Mesothelial cell of epicardium (in vitro differentiated cells): ENCODE results near the gene TADA3. TPM values are rescaled to one million over a fixed set of nuclear protein-coding genes. Genes with fewer than 3 reads are reported as not detected.

Experiments
- DNase-seq, 2 experiments: peaks; one replicate each; pipeline ENCODE4 v3.0.0; 2021; ENCODE audit warnings: low spot score in 2 of 2; ENCODE audit not compliant: unreplicated experiment in 2 of 2
- H3K27ac Mint-ChIP-seq: 2 replicates; pipeline ENCODE4 v1.8.0; 2021; ENCODE audit warnings: mixed read lengths
- H3K27me3 Mint-ChIP-seq: 2 replicates; pipeline ENCODE4 v1.8.0; 2021; ENCODE audit warnings: low read depth, mixed read lengths
- H3K36me3 Mint-ChIP-seq: 2 replicates; pipeline ENCODE4 v1.8.0; 2021; ENCODE audit warnings: mixed read lengths
- H3K4me1 Mint-ChIP-seq: 2 replicates; pipeline ENCODE4 v1.8.0; 2021; ENCODE audit warnings: mixed read lengths
- H3K4me3 Mint-ChIP-seq: 2 replicates; pipeline ENCODE4 v1.8.0; 2021; ENCODE audit warnings: mild to moderate bottlenecking, moderate library complexity, mixed read lengths
- H3K9me3 Mint-ChIP-seq: 2 replicates; pipeline ENCODE4 v1.8.0; 2021; ENCODE audit warnings: mixed read lengths
- CTCF ChIP-seq: fragments of 200-600 bp; sonication (generic); IDR thresholded peaks from one replicate; pipeline ENCODE4 v1.5.0; 2021; ENCODE audit warnings: antibody characterized with exemption; ENCODE audit not compliant: unreplicated experiment
- total RNA-seq: library from RNA; stranded (reverse); gene quantifications from 3 replicates; pipeline ENCODE4 v1.2.1, GENCODE V29; 2021

TADA3 gene
- total RNA-seq, 1 donor from 2014 or later: 67.2 TPM

GRCh38 chr3:9782770-9783169 lies 9.5 kb downstream of the TADA3 start:
- Mint-ChIP-seq H3K27ac (no peak overlapping the region), H3K36me3 (peaks cover 35% of the 10 kb centered on the region), H3K27me3 (no peaks in the 10 kb centered on the region), H3K4me3 (no peak overlapping the region), H3K9me3 (no peaks in the 10 kb centered on the region), H3K4me1 (no peaks in the 10 kb centered on the region)
- no peak for DNase-seq
- TF ChIP-seq CTCF: no peak

- TF ChIP-seq CTCF: no peak
- no peak for DNase-seq
- Mint-ChIP-seq H3K9me3 (no peaks in the 10 kb centered on the region), H3K27ac (no peak overlapping the region), H3K27me3 (no peaks in the 10 kb centered on the region), H3K4me1 (no peaks in the 10 kb centered on the region), H3K4me3 (no peak overlapping the region), H3K36me3 (peaks cover 29% of the 10 kb centered on the region)
Observed at GRCh38 chr3:9781978-9782603, 10.2 kb downstream of the TADA3 start.

- no peak for DNase-seq
- H3K9me3 Mint-ChIP-seq: no peaks in the 10 kb centered on the region
- no peak overlapping the region for H3K27ac Mint-ChIP-seq
- no peak for TF ChIP-seq CTCF
- no peaks in the 10 kb centered on the region for H3K27me3 Mint-ChIP-seq
- H3K4me3 Mint-ChIP-seq: no peak overlapping the region
- H3K36me3 Mint-ChIP-seq: peaks cover 25% of the 10 kb centered on the region
- H3K4me1 Mint-ChIP-seq: no peaks in the 10 kb centered on the region
Observed at GRCh38 chr3:9781551-9781950, 10.7 kb downstream of the TADA3 start.

GRCh38 chr3:9780910-9781309 lies 11.4 kb downstream of the TADA3 start:
- no peak for DNase-seq
- no peak for TF ChIP-seq CTCF
- Mint-ChIP-seq H3K4me3 (no peak overlapping the region), H3K27me3 (no peaks in the 10 kb centered on the region), H3K36me3 (peaks cover 22% of the 10 kb centered on the region), H3K27ac (no peak overlapping the region), H3K9me3 (no peaks in the 10 kb centered on the region), H3K4me1 (no peaks in the 10 kb centered on the region)

- H3K36me3 Mint-ChIP-seq: peaks cover 20% of the 10 kb centered on the region
- no peak overlapping the region for H3K27ac Mint-ChIP-seq
- H3K27me3 Mint-ChIP-seq: no peaks in the 10 kb centered on the region
- no peak overlapping the region for H3K4me3 Mint-ChIP-seq
- H3K4me1 Mint-ChIP-seq: no peaks in the 10 kb centered on the region
- no peak for TF ChIP-seq CTCF
- H3K9me3 Mint-ChIP-seq: no peaks in the 10 kb centered on the region
- no peak for DNase-seq
Observed at GRCh38 chr3:9780458-9780812, 11.8 kb downstream of the TADA3 start.
